T follicular helper cell (primary cell): ENCODE results near the gene ARL5B.

Experiments
- DNase-seq: peaks from one replicate; pipeline ENCODE4 v3.0.0-alpha.2; 2020; ENCODE audit warnings: low read depth

Gene ARL5B

DNA sequence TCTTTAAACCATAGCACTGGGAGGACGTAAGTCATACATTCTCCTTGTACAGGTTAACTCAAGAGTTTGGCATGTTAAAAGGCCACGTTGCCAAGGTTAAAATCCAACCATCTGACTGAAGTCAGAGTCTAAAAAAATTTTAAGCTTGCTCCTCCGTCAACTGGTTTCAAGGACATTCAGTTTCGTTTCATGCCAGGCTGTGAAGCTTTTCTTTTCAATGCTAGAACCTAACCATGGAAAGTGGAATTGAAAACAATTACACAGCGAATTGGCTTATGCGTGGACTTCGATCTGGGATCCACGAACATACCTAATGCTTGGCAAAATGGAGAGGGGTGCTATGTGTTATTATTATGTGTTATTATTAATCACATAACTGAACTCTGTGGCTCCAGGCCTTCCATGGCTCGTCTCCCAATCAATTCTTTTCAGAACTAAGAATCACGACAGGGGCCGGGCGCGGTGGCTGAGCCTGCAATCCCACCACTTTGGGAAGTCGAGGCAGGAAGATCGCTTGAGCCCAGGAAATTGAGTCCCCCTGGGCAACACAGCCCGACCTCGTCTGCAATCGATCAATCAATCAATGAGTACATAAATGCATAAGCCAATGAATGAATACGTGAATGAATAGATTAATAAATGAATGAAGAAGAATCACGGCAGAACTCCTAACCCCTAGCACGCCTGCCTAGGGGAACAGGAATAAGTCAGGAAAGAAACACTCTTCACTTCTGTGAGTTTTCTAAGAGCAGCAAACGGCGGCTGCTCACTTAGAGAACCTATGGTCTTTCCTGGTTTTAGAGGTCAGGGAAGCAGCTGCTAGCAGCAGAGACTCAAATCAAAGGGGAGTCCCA lies 733 bp upstream of the ARL5B start:
- no peak for DNase-seq

DNA sequence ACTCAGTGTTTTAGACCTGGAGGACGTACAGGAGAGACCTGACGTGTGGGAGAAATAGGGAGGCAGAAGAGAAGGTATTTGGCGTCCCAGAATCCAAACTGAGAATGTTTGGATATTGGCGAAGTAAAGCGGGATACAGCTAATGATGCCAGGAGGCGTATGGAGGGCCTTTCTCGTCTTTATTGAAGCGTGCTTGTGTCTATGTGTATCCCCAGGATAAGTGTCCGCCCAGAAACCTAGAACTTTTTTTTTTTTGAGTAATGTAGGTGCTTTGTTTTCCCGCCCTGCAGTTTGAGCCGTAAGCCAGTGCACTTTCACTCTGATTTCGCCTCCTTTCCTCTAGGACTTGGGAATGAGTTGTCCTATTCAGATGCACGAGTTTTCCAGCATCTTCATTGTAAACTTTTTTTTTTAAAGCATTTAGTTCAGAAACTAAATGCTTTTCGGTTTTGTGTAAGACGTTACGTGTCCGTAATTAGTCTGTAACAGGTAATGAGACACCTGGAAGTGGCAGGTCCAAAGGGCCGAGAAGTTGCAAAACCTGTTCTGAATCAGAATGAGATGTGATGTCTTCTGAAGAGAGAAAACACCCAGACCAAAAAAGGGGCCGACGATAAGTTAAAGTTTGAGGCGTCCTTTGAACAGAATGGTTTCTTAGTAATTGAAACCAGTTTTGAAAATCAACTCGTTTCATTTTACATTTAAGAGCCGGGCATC lies 746 bp downstream of the ARL5B start:
- DNase-seq: no peak

DNA sequence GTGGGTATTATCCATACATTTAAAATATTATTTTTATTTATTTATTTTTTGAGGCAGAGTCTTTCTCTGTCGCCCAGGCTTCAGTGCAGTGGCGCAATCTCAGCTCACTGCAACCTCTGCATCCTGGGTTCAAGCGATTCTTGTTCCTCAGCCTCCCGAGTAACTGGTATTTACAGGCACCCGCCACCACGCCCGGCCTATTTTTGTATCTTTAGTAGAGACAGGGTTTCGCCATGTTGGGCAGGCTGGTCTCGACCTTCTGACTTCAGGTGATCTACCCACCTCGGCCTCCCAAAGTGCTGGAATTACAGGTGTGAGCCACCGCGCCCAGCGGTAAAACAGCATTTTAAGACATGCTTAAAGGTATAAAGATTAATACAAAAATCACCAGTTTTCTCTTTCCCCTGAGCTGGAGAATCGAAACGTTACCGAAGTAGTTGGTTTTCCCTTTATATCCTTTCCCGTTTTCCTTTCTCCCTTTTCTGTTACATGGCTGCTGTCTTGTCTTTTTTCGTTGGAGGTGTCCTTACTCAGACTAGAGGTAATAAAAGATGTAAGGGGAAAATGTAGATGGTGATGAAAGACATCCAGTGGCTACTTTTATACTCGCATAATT lies 1.7 kb downstream of the ARL5B start:
- DNase-seq: no peak

DNA sequence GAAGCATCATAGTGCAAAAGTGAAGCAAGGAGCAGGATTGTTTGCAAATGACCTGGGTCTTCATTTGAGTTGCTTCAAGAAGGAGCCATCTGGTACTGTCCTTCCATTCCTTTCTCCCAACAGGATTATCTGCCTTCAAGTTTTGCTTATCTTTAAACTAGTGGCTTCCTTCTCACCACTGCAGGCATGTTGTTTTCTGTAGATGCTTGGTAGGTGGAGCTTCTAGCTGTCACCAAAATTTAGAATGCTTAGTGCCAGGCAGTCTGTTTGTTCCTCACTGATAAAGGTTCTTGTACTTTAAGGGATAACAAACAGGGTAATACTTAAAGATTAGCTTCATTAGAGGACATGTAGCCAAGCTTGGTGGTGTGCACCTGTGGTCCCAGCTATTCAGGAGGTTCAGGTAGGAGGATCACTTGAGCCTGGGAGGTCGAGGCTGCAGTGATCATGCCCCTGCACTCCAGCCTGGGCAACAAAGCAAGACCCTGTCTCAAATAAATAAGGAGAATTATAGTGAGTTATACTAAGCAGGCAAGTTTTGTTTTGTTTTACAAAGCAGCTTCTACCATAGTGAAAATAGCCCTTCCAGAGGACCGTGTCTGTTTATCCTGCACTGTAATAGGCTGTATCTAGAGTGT lies 5.7 kb downstream of the ARL5B start:
- DNase-seq: no peak

DNA sequence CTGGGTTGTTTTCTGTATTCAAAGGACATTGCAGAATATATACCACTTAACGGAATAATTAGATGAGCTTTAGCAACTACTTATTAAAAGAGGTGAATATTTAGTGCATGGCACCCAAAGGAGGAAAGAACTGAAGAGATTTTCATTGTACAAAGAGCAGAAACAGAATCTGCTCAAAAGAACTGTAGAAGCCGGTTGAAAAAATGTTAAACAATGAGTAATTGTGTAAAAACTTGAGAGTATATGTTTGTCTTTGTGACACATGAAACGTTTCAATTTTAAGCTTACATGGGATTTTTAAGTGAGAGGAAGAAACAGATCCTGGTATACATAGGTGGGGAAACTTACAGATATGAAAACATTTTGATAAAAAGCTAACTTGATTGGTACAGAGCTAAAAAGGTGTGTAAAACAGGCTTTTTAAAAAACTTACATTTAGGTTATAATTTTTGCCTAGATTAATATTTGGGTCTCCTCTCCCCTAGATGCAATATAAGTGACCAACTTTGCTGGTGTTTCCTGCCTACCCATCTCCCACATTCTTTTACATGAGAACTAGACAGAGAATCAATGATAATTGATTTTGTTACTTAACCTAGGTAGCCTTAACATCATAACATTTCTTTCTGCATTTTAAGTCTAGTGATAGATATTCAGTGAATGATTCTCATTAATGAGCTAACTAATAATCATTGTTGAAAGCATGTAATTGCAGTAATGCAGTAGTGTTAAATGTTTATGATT lies 6.8 kb downstream of the ARL5B start:
- DNase-seq: no peak

DNA sequence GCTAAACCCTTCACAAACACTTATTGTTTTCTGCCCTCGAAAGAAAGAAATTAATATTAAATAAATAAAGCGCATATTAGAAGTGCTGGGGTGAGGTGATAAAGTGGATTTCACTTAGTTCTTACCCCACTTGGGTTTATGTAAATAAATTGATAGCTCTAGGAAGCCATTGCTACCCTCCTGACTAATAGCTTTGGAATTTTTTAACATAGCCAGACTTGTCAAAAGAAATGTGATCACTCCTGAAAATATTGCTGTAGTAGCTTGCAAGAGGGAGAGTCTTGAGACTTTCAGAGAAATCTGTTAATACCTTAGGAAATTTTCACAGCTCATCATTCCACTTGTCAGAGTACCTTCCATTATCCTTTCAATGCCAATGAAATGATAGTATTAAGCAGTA lies 7.6 kb downstream of the ARL5B start:
- DNase-seq: no peak

DNA sequence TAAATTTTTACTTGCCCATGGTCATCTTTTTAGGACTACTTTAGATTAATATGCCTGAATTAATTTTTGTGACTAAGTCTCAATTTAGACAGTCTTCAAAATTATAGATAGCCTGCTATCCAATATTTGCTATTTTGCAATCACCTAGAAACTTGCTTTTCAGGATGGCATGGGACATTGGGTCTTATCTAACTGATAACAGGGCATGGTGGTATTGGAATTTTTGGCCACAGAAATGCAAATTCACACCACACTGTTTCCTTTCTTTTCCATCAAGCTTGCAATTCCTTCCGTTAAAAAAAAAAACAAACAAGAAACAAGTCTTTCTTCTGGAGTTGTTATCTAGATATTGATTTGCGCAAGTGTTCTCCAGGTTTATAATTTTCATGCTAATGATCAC lies 8.8 kb downstream of the ARL5B start:
- DNase-seq: no peak

DNA sequence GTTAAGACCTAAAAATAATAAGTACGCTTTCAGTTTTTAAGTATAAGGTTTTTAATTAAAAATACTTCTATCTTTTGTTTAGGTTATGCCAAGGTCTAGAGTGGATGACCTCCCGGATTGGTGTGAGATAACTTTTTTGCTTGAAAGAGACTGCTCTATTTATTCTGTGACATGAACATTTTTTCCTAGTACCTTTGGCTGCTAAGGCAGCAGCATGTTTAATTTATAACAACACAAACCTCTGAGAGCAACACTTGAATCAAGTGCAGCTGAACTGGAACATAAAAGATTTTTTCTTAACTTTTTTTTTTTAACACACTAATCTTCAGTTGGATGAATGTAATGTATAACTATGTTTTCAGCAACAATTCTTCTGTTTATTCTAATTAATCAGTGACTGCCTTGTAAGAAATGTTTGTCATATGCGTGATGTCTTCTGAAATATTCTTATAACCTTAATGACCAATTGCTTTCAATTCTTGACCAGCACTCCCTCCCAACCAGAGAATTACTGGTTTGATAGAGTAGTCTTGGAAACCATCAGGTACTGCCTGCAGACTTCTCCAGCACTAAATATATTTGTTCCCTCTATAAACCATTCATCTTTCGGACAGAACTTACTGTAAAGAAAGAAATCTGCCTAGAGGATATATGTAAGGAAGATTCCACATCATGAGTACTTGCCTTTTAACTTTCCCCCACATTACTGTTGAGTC lies 16.0 kb downstream of the ARL5B start:
- DNase-seq: no peak

DNA sequence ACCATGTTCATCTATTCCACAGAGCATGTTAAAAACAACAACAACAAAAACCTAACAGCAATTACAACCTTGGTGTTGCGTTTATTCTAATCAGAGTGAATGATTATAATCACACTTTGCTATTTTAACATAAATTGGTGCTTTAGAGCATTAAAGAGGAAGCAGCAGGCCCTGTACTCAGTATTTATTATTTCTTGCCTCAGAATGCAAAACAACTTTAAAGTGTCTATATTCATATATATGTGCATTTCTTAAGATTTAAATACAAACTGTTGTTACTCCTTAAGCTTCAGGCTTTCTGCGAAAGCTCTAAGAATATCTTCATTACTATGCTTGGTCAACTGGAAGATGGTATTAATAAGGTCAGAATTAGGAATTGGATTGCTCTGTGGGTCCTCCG lies 21.5 kb downstream of the ARL5B start:
- DNase-seq: no peak

DNA sequence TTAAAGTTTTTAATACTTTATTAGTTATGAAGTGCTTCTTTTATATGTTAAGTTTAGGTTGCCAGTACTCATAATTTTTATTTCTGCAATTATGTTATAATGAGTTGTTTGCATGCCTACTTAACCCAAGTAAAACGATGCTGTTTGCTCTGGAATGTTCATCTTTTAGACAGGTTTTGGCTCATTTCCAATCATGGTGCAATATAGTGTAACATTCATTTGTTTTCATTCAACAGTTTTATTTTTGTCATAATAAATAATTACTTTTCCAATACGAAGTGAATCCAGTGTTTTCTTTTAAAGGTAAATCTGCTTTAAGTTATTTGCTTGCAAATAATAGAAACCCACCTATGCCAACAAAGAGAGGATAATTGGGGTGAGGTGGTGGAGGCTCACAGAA lies 22.1 kb downstream of the ARL5B start:
- no peak for DNase-seq

DNA sequence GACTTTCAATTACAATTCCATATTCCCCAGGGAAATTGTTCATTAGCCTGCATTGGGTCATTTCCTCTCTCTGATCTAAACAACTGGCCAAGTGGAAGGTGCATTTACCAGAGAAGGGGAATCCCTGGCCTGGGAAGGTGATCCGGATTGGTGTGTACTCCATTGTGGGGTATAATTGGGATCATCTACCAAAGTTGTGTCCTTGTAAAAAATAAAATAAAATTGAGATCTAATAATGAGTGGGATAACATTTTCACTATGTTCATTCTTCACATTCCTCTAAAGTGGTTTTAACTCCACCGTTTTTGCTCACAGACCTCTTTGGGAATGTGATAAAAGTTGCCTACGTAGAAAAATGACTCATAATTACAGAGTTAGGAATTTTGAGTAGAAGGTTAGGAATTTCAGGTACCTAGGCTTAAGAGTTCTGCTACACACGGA lies 22.8 kb downstream of the ARL5B start:
- DNase-seq: no peak

DNA sequence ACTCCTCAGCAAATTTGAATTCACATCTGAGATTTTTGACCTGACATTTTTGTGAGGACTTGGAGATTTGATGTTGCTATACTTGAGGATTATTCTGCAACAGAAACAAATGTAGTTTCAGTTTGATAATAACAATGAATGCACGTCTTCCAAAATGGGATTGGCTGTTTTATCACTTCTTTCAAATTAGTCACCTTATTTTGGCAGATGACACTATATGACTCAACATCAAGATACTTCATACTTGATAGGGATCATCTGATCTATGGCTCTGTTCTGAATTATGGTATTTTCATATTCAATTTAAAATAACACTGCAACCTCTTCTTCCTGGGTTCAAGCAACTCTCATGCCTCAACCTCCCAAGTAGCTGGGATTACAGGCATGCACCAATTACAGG lies 24.2 kb downstream of the ARL5B start:
- DNase-seq: no peak

DNA sequence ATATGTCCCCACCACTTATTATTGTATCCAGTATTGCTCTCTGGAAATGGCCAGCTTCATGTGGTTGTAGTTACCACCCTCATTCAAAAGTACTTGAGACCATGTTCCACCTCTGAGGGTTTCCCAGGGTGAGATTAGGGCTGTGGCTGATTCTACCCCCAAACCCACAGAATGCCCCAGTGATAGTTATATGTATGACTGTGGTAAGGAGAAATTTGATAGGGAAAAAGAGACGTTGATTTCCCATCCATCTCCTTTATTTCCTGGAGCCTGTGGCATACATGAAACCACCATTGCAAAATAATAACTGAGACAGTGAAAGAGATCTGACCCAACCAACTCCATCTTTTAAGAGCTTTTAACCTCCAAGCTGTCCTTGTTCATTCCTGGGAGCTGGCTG lies 25.2 kb downstream of the ARL5B start:
- no peak for DNase-seq

DNA sequence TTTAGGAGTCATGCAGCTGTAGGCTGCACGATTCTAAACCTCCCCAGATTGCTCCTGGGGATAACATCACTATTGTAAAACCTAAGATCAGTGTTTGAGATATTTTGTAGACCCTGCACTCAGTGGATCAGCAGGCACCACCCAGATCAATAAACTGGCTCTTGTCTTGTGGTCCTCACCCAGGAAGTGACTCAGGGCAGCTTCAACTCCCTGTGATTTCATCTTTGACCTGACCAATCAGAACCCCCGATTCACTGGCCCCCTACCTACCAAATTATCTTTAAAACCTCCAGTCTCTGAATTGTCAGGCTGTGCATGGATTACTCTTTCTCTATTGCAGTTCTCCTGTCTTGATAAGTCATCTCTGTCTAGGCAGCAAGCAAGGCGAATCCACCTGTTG lies 25.7 kb downstream of the ARL5B start:
- DNase-seq: no peak

DNA sequence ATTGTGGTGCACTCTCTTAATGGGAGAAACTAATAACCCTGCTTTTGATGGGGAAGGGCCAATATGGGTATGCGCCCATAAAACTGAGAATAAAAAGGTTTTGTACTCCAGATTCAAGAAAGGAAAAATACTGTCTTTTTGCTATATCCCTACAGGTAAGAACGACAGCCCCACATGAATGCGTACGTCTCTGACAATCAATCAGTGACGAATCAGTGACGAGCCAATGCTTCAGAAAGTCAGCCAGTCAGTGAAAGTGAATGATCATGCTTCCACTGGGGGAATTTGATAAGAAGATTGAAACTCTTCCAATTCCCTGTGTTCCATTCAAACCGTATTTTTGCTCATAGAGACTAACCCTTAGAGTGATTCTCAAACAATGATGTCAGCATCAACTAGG lies 26.3 kb downstream of the ARL5B start:
- DNase-seq: no peak

DNA sequence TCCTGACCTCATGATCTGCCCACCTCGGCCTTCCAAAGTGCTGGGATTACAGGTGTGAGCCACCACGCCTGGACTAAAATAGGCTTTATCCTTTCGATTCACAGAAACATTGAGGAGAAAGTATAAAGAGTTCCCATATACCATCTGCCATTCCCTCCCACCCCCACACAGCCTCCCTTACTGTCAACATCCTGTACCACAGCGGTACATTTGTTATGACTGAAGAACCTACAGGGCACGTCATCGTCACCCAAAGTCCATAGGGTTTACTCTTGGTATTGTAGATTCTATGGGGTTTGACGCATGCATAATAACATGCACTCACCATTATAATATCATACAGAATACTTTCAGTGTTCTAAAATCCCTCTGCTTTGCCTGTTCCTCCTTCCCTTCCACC lies 28.0 kb downstream of the ARL5B start:
- no peak for DNase-seq

DNA sequence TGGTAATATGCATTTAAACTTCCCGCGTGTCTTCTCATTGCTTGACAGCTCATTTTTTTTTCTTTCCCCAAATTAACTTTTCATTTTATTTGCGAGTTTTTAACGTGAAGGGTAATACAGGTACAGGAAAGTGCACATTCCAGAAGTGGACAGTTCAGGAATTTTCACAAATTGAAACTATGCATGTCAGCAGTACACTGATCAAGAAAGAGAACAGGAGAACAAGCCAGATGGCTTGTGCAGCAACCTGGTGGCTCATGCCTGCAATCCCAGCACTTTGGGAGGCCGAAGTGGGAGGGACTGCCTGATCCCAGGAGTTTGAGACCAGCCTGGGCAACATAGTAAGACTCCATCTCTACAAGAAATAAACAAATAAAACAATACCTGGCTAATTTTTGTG lies 28.5 kb downstream of the ARL5B start:
- DNase-seq: no peak

DNA sequence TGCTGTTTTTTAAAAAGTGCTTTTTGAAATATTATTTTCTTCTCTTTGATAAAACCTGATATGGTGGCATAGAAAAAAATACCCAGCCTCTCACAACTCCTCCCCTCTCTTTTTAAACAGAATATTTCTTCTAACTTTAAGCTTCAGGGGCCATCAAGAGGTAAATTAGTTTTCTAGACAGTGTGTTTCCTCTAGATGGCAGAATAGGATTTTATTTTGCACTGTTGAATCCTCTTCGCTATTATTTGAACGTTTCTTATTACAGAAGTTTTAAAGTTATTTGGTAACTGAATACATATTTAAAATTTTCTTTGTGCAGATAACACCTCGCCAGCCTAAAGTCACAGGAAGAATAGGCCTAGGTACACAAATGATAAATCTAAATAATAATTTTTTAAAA lies 30.3 kb downstream of the ARL5B start:
- DNase-seq: no peak

DNA sequence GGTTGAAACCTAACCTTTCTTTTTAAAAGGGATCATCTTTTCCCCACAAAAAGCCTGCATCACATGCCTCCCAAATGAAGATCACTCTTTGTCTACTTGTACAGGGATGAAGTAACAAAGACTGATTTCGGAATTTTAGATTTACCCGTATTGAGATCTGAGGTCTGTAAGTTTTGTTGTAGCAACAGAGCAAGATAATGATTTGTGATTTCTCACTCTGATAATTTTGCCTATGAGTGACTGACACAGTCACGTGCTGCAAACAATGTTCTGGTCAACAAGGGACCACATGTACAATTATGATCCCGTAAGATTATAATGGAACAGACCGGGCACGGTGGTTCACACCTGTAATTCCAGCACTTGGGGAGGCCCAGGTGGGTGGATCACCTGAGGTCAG lies 31.3 kb downstream of the ARL5B start:
- no peak for DNase-seq

DNA sequence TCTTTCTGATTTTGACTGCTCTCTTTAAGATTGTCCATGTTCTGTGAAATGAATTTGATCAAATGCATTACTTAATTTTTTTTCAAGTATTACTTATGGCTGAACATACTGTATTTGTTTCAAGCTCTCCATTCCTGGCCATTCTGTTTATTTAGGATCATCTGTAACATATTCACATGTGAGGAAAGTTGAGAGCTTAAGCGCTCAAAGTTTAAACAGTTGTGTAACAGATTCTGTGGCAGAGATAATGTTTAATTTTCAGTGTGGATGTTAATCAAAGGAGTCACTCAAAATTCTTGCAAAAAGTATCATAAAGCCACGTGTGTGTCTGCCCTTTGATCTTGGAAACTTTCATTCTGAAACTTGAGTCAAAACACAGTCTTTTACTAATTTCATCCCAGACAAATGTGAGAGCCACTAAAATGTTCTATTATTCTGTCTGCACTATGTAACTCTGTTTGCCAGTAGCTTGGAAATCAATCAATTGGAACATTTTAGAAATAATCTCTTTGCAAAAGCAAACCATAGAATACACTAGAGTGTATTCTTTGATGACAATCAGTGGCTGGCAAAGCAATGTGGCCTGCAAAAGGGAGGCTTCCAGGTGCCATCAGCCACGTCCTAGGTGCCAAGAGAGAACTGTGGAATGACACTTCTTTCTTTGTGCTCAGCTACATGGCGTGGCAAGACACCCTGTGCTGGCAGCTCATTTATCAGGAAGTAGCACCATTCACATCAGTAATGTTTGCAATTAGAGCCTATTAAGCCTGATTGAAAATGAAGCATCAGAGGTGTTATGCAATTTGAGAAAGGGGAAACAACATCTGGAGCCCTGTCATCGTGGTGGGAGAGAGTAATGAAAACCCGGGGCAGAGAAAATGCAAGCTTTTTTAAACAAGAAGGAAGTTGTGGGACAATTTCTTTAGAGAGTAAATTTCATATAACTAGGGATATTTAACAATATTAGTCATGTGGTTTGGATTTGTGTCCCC lies 40.9 kb downstream of the ARL5B start:
- no peak for DNase-seq
